Peyer's patch (tissue), 4 donors: Measurements from ENCODE around the gene GBE1. TPM values are rescaled to one million over a fixed set of nuclear protein-coding genes. Genes with fewer than 3 reads are reported as not detected.

Experiments used
- DNase-seq, 3 donors: peaks; one replicate each; pipeline ENCODE4 v3.0.0-alpha.2; 2017 to 2019
- H3K27ac ChIP-seq, 4 donors: fragments of 200-600 bp; sonication (generic); one replicate each; pipeline ENCODE4 v1.5.1; 2016 to 2019
- H3K27me3 ChIP-seq, 2 donors: fragments of 200-600 bp; sonication (generic); one replicate each; pipeline ENCODE4 v1.5.1; 2019
- H3K36me3 ChIP-seq, 3 donors: fragments of 200-600 bp; sonication (generic); one replicate each; pipeline ENCODE4 v1.5.1; 2016 to 2019
- H3K4me1 ChIP-seq, 4 donors: fragments of 200-600 bp; sonication (generic); one replicate each; pipeline ENCODE4 v1.5.1; 2016 to 2019
- H3K4me3 ChIP-seq, 4 donors: fragments of 200-600 bp; sonication (generic); 1 replicate in 3 of 4; 2 replicates in 1 of 4; pipeline ENCODE4 v1.5.1; 2016 to 2019; ENCODE audit warnings: mild to moderate bottlenecking in 1 of 4
- H3K9me3 ChIP-seq, 4 donors: fragments of 200-600 bp; sonication (generic); one replicate each; pipeline ENCODE4 v1.5.1; 2016 to 2019; ENCODE audit warnings: mild to moderate bottlenecking in 1 of 4
- POLR2A ChIP-seq, 2 donors: fragments of 450-650 bp; IDR thresholded peaks; one replicate each; pipeline ENCODE4 v1.5.1; 2017; ENCODE audit warnings: antibody characterized with exemption in 2 of 2, mild to moderate bottlenecking in 2 of 2, moderate library complexity in 2 of 2
- total RNA-seq, 4 donors: library from RNA; depleted of rRNA; stranded (reverse); fragments of >200 nt; gene quantifications; one replicate each; pipeline ENCODE4 v1.1.0, GENCODE V29; 2016
- TF ChIP-seq, protein P1 (sequence below), 6 experiments: fragments of 450-650 bp in 4 of 6; fragments of 200-600 bp in 2 of 6; sonication (generic) in 1 of 6; IDR thresholded peaks; one replicate each; pipeline ENCODE4 v1.5.1; 2017 to 2019; ENCODE audit warnings: antibody characterized with exemption in 6 of 6, mild to moderate bottlenecking in 3 of 6, moderate library complexity in 1 of 6

The GBE1 gene
- total RNA-seq, 4 donors from 2014 or later = 15.5 to 31.4 (median 20.0) TPM

DNA sequence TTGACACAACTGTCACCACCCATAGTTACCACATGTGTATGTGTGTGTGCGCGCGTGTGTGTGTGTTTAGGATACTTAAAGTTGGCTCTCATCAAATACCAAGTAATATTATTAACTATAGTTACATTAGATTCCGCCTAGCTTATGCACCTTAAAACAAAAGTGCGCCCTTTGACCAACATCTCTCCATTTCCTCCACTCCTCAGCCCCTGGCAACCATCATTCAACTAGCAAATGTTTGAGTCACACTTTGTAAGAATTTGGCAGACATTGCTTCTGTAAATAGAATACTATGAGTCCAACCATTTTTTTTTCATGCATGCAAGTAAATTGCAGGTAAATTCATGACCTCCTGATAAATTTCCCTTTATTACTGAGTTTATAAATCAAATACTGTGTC is 169.3 kb downstream of the GBE1 start:
- DNase-seq = no peak
- no peak for TF ChIP-seq POLR2A (IDR thresholded peaks at IDR 0.05)
- TF ChIP-seq, protein P1, sequence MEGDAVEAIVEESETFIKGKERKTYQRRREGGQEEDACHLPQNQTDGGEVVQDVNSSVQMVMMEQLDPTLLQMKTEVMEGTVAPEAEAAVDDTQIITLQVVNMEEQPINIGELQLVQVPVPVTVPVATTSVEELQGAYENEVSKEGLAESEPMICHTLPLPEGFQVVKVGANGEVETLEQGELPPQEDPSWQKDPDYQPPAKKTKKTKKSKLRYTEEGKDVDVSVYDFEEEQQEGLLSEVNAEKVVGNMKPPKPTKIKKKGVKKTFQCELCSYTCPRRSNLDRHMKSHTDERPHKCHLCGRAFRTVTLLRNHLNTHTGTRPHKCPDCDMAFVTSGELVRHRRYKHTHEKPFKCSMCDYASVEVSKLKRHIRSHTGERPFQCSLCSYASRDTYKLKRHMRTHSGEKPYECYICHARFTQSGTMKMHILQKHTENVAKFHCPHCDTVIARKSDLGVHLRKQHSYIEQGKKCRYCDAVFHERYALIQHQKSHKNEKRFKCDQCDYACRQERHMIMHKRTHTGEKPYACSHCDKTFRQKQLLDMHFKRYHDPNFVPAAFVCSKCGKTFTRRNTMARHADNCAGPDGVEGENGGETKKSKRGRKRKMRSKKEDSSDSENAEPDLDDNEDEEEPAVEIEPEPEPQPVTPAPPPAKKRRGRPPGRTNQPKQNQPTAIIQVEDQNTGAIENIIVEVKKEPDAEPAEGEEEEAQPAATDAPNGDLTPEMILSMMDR (IDR thresholded peaks at IDR 0.05) = no peak
- Histone ChIP-seq H3K27ac (no peak overlapping the region), H3K4me1 (no peaks in the 10 kb centered on the region), H3K36me3 (no peaks in the 10 kb centered on the region), H3K4me3 (no peak overlapping the region), H3K9me3 (no peaks in the 10 kb centered on the region), H3K27me3 (no peaks in the 10 kb centered on the region)

DNA sequence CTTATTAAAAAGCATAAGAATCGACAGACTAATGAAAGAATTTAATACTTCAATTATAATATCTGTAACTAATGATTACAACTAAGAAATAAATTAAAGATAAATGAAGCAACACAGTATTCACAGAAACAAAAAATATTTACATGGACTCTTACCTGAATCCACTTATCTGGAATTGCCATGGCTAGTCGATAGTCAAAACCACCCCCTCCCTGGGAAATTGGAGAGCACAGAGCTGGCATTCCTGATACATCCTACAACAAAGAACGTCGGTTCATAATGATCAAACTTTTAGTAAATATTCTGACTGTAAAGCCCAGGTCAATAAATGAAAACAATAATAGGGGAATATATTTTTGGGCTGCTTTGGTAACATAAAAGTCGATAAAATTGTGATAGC is 175.5 kb downstream of the GBE1 start:
- no peak for DNase-seq
- Histone ChIP-seq H3K27ac (no peak overlapping the region), H3K4me3 (no peak overlapping the region), H3K4me1 (no peaks in the 10 kb centered on the region), H3K9me3 (no peaks in the 10 kb centered on the region), H3K27me3 (no peaks in the 10 kb centered on the region), H3K36me3 (no peaks in the 10 kb centered on the region)
- no peak for TF ChIP-seq POLR2A (IDR thresholded peaks at IDR 0.05)
- TF ChIP-seq, protein P1 (IDR thresholded peaks at IDR 0.05) = no peak

DNA sequence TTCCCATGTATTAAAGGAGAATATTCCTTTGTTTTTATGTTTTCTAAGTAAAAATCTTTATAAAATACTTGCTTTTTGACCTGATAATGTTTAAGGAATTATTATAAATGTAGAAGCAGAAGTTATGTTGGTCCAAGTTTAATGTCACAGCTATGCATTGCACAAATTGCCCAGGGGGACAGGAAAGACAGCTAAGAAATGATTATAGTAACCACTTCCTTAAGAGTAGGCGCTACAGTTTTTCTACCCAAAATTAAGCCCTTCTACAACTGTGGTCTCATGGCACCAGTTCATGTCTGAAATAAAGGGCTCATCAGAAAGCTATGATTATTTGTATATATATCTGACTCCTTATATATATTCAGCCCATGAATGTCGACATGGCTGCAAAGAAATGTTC is 176.4 kb downstream of the GBE1 start:
- DNase-seq = no peak
- H3K27me3 ChIP-seq = no peaks in the 10 kb centered on the region
- no peaks in the 10 kb centered on the region for H3K4me1 ChIP-seq
- H3K9me3 ChIP-seq = no peaks in the 10 kb centered on the region
- no peak overlapping the region for H3K4me3 ChIP-seq
- no peaks in the 10 kb centered on the region for H3K36me3 ChIP-seq
- H3K27ac ChIP-seq = no peak overlapping the region
- TF ChIP-seq, protein P1 (IDR thresholded peaks at IDR 0.05) = no peak
- TF ChIP-seq POLR2A (IDR thresholded peaks at IDR 0.05) = no peak

DNA sequence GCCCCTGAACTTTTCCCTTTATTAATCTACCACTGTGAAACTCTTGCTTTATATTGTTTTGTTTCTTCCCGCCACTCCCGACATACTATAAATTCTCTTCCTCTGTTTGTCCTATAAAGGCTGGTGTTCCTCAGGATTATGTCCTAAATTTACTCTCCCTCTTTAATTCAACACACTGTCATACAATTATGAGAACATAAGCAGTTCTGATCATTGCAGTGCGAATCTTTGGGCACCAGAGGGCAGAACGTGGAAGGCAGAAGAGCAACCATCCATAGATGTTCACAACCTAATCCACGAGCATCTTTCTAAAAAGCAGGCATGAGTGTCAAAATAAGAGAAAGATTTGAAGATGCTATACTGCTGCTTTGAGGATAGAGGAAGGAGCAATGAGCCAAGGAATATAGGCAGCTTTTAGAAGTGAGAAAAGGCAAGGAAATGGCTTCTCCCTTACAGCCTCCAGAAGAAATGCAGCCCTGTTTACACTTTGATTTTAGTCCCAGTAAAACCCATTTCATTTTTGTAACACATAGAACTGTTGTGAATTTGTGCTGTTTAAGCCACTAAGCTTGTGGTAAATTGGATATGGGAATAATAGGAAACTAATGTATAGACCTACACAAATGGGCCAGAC is 179.4 kb downstream of the GBE1 start:
- Histone ChIP-seq H3K27ac (no peak overlapping the region), H3K4me3 (no peak overlapping the region), H3K4me1 (no peaks in the 10 kb centered on the region), H3K27me3 (no peaks in the 10 kb centered on the region), H3K36me3 (no peaks in the 10 kb centered on the region), H3K9me3 (no peaks in the 10 kb centered on the region)
- TF ChIP-seq, protein P1 (IDR thresholded peaks at IDR 0.05) = peak in 4 of 6 experiments; percentile 38 to 58 (median 56)
- no peak for TF ChIP-seq POLR2A (IDR thresholded peaks at IDR 0.05)
- DNase-seq = peak in 1 of 3 donors; percentile 50

DNA sequence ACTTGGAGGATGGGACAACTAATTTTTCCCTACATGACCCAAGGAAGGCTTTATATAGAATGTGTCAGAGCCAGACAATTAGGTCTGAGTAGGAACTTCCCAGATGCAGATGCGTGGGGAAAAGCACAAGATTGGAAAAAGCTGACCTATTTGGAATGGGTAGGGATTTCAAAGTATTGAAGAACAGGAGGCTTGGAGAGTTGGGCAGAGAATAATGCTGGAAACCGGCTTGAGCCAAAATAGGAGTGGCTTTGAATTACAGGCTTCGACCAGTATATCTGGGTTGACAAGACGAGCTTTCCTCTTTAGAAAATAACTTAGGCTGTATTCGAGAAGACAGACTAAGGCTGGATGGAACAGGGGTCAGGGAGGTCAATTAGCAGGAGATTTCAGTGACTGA is 181.1 kb downstream of the GBE1 start:
- Histone ChIP-seq H3K27me3 (no peaks in the 10 kb centered on the region), H3K36me3 (no peaks in the 10 kb centered on the region), H3K4me1 (no peaks in the 10 kb centered on the region), H3K9me3 (no peaks in the 10 kb centered on the region), H3K4me3 (no peak overlapping the region), H3K27ac (no peak overlapping the region)
- no peak for TF ChIP-seq POLR2A (IDR thresholded peaks at IDR 0.05)
- TF ChIP-seq, protein P1 (IDR thresholded peaks at IDR 0.05) = no peak
- DNase-seq = no peak

DNA sequence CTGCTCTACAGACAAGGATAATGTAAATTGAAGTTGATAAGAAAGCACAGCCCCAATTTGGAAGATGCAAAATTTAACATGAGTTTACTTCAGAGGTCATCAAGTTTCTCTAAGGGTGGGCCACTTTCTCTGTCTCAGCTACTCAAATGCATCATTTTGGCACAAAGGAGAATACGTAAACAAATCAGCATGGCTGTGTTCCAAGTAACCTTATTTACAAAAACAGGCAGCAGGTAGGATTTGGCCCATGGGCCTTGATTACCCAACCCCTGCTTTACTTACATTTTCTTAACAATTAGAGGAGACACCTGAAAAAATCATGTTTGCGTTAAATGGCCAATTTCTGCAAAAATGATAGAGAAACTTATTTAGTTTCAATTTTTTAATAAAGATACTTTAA is 181.7 kb downstream of the GBE1 start:
- no peak overlapping the region for H3K27ac ChIP-seq
- no peaks in the 10 kb centered on the region for H3K4me1 ChIP-seq
- TF ChIP-seq POLR2A (IDR thresholded peaks at IDR 0.05) = no peak
- TF ChIP-seq, protein P1 (IDR thresholded peaks at IDR 0.05) = no peak
- H3K27me3 ChIP-seq = no peaks in the 10 kb centered on the region
- H3K36me3 ChIP-seq = no peaks in the 10 kb centered on the region
- H3K4me3 ChIP-seq = no peak overlapping the region
- H3K9me3 ChIP-seq = no peaks in the 10 kb centered on the region
- no peak for DNase-seq
